Vein endothelial cell (primary cell): ENCODE results near the gene DSG4. TPM values are rescaled to one million over a fixed set of nuclear protein-coding genes. Genes with fewer than 3 reads are reported as not detected.

Experiments
- small RNA-seq: library from RNA; depleted of rRNA; stranded (forward); fragments of <200 nt; gene quantifications from one replicate; pipeline ENCODE3, GENCODE V24; 2012
- total RNA-seq: library from RNA; depleted of rRNA; stranded (reverse); fragments of >200 nt; gene quantifications from 2 replicates; pipeline ENCODE4 v1.2.3, GENCODE V29; 2012

DSG4 gene
- not detected in 2 replicates for total RNA-seq

GRCh38 chr18:31376477-31376876 is at the start of gene DSG4:
DSG4 (plus strand) TSS chr18:31376777; CDS start chr18:31376912, 135 bp downstream.

GRCh38 chr18:31447530-31448191 is 71.1 kb downstream of the DSG4 start, which contains the start of gene DSG3:
DSG3 (plus strand) TSS chr18:31447741; CDS start chr18:31447878, 137 bp downstream.

Small RNAs within 50 kb of the gene (small RNA-seq; reads per million reads assigned to genes)
- gene RF00019 (not detected), gene RNU6-167P (not detected)

Other genes starting within 250 kb of the DSG4 start
- not detected in 2 replicates for gene DSC1, start 213.9 kb upstream of the DSG4 start, total RNA-seq
- not detected in 2 replicates for gene DSG1, start 58.6 kb upstream of the DSG4 start, total RNA-seq
- not detected in 2 replicates for gene DSG3, start 71.0 kb downstream of the DSG4 start, total RNA-seq
- 0.19 TPM in 1 of 2 replicates, not detected in the other for gene DSG2, start 121.4 kb downstream of the DSG4 start, total RNA-seq
- not detected in 2 replicates for gene TTR, start 215.1 kb downstream of the DSG4 start, total RNA-seq